ENCODE results near the gene MRTFA. TPM values are rescaled to one million over a fixed set of nuclear protein-coding genes. Genes with fewer than 3 reads are reported as not detected.

Gene MRTFA
- total and polyA plus RNA-seq, 8 donors: 22.5 to 58.0 (median 26.5) TPM

DNA sequence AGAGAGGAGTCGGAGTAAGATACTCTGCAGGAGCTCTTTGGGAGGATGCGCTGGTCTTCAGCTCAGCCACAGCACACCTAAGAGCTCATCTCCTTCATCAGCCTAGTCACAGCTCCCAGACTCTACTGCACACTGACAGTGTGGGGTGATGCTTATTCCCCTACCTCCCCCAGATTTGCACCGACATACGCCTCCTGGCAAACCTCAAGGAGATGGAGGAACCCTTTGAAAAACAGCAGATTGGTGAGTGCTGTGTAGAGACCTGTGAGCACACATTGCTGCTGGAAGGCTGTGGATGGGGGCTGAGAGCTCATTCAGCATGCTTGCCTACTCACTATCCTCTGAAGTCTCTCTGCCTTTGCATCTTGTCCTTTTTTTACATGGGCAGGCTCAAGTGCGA, 275.4 kb downstream of the MRTFA start:
- no peak for DNase-seq
- H3K27me3 ChIP-seq: no peaks in the 10 kb centered on the region
- TF ChIP-seq, protein P1, sequence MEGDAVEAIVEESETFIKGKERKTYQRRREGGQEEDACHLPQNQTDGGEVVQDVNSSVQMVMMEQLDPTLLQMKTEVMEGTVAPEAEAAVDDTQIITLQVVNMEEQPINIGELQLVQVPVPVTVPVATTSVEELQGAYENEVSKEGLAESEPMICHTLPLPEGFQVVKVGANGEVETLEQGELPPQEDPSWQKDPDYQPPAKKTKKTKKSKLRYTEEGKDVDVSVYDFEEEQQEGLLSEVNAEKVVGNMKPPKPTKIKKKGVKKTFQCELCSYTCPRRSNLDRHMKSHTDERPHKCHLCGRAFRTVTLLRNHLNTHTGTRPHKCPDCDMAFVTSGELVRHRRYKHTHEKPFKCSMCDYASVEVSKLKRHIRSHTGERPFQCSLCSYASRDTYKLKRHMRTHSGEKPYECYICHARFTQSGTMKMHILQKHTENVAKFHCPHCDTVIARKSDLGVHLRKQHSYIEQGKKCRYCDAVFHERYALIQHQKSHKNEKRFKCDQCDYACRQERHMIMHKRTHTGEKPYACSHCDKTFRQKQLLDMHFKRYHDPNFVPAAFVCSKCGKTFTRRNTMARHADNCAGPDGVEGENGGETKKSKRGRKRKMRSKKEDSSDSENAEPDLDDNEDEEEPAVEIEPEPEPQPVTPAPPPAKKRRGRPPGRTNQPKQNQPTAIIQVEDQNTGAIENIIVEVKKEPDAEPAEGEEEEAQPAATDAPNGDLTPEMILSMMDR (IDR thresholded peaks at IDR 0.05): no peak
- no peak for ATAC-seq
- H3K4me1 ChIP-seq: no peaks in the 10 kb centered on the region
- H3K27ac ChIP-seq: no peak overlapping the region
- peaks cover 4 to 100% of the 10 kb centered on the region in 2 donors for H3K36me3 ChIP-seq
- intact Hi-C loops (cut with DNase I): no loop called here
- no peaks in the 10 kb centered on the region for H3K9me3 ChIP-seq
- H3K4me3 ChIP-seq: no peak overlapping the region

Other genes starting within 250 kb of the MRTFA start
- gene MCHR1, start 42.8 kb upstream of the MRTFA start, total RNA-seq: under 1 TPM in 1 of 2 donors, not detected in 1; 0.23 TPM
- gene MCHR1, start 42.8 kb upstream of the MRTFA start, polyA plus RNA-seq (ENCODE audit: insufficient read length in 6 of 6): under 1 TPM in 5 of 6 donors, not detected in 1; 0.12 to 0.42 (median 0.24) TPM
- gene SLC25A17, start 182.6 kb upstream of the MRTFA start, total RNA-seq: 10 to 100 TPM; 18.3 to 18.5 TPM
- 10 to 100 TPM; 30.1 to 36.9 (median 34.4) TPM for gene SLC25A17, start 182.6 kb upstream of the MRTFA start, polyA plus RNA-seq (ENCODE audit: insufficient read length in 6 of 6)
- 100 to 1,000 TPM; 161 to 189 TPM for gene ST13, start 219.9 kb upstream of the MRTFA start, total RNA-seq
- 100 to 1,000 TPM; 535 to 638 (median 578) TPM for gene ST13, start 219.9 kb upstream of the MRTFA start, polyA plus RNA-seq (ENCODE audit: insufficient read length in 6 of 6)
- 10 to 100 TPM; 23.2 to 24.6 TPM for gene XPNPEP3, start 220.4 kb upstream of the MRTFA start, total RNA-seq
- gene XPNPEP3, start 220.4 kb upstream of the MRTFA start, polyA plus RNA-seq (ENCODE audit: insufficient read length in 6 of 6): 10 to 100 TPM; 12.1 to 25.6 (median 19.3) TPM
- not detected for gene DNAJB7, start 225.4 kb upstream of the MRTFA start, total RNA-seq
- 1 to 10 TPM in 4 of 6 donors, under 1 TPM in 2; 0.89 to 1.3 (median 1.1) TPM for gene DNAJB7, start 225.4 kb upstream of the MRTFA start, polyA plus RNA-seq (ENCODE audit: insufficient read length in 6 of 6)

Measured in left lung (tissue), 10 donors.